Loucy (cell line): ENCODE measurements around the gene DENND4A.
"Not testable (repeated sequence)": the region's sequence is repeated elsewhere in the genome, so short reads cannot be mapped to it uniquely, and the experiment has no call there.

Source experiments
- H2AFZ ChIP-seq: fragments of 200-600 bp; sonication (generic); 2 replicates; pipeline ENCODE4 v1.6.0; 2016; ENCODE audit warnings: antibody characterized with exemption, mild to moderate bottlenecking, low read length, moderate library complexity
- H3F3A ChIP-seq: fragments of 200-600 bp; 2 replicates; pipeline ENCODE4 v1.6.0; 2016; ENCODE audit warnings: antibody characterized with exemption, low read depth, mild to moderate bottlenecking
- H3K27me3 ChIP-seq: fragments of 200-600 bp; sonication (generic); 2 replicates; pipeline ENCODE4 v1.6.1; 2014; ENCODE audit warnings: low read length, mild to moderate bottlenecking; ENCODE audit not compliant: insufficient read depth, poor library complexity, severe bottlenecking
- H3K36me3 ChIP-seq: fragments of 200-600 bp; sonication (generic); 2 replicates; pipeline ENCODE4 v1.6.1; 2016; ENCODE audit warnings: low read length; ENCODE audit not compliant: insufficient read depth
- H3K4me1 ChIP-seq: fragments of 200-600 bp; sonication (generic); 2 replicates; pipeline ENCODE4 v1.5.1; 2014; ENCODE audit warnings: low read length, mild to moderate bottlenecking; ENCODE audit not compliant: insufficient read depth, poor library complexity, severe bottlenecking
- H3K4me2 ChIP-seq: fragments of 200-600 bp; sonication (generic); 2 replicates; pipeline ENCODE4 v1.6.0; 2014; ENCODE audit warnings: antibody characterized with exemption, low read length, low read depth, mild to moderate bottlenecking; ENCODE audit not compliant: poor library complexity, severe bottlenecking
- H3K4me3 ChIP-seq: fragments of 200-600 bp; sonication (generic); 2 replicates; pipeline ENCODE4 v1.5.1; 2014; ENCODE audit warnings: low read length, mild to moderate bottlenecking, mixed read lengths; ENCODE audit not compliant: poor library complexity, severe bottlenecking
- H3K79me2 ChIP-seq: fragments of 200-600 bp; sonication (generic); 2 replicates; pipeline ENCODE4 v1.6.1; 2014; ENCODE audit warnings: low read length; ENCODE audit not compliant: insufficient read depth
- H3K9ac ChIP-seq: fragments of 200-600 bp; sonication (generic); 2 replicates; pipeline ENCODE4 v1.6.0; 2014; ENCODE audit warnings: mild to moderate bottlenecking, low read depth, low read length, moderate library complexity; ENCODE audit not compliant: poor library complexity, severe bottlenecking
- H3K9me2 ChIP-seq: fragments of 200-600 bp; sonication (generic); replicated peaks from 2 replicates; pipeline ENCODE4 v1.6.1; 2016; ENCODE audit warnings: low read depth, low read length, mixed read lengths
- H3K9me3 ChIP-seq: fragments of 200-600 bp; sonication (generic); 2 replicates; pipeline ENCODE4 v1.6.1; 2014; ENCODE audit warnings: mild to moderate bottlenecking, antibody characterized with exemption, low read length, low read depth; ENCODE audit not compliant: insufficient read depth
- H4K20me1 ChIP-seq: fragments of 200-600 bp; sonication (generic); 2 replicates; pipeline ENCODE4 v1.6.0; 2014; ENCODE audit warnings: antibody characterized with exemption, low read length, mild to moderate bottlenecking; ENCODE audit not compliant: insufficient read depth, poor library complexity, severe bottlenecking
- CTCF ChIP-seq: fragments of 200-600 bp; sonication (generic); conservative IDR thresholded peaks from 2 replicates; pipeline ENCODE4 v1.5.1; 2014; ENCODE audit warnings: mild to moderate bottlenecking, antibody characterized with exemption, low read length
- EZH2phosphoT487 ChIP-seq: fragments of 200-600 bp; IDR thresholded peaks from 2 replicates; pipeline ENCODE4 v1.6.1; 2018; ENCODE audit warnings: antibody characterized with exemption, mild to moderate bottlenecking, moderate library complexity, borderline replicate concordance

DENND4A gene

GRCh38 chr15:65787260-65787659 is 4.8 kb downstream of the DENND4A start:
- H3K4me1 ChIP-seq = peaks cover 27% of the 10 kb centered on the region
- no peaks in the 10 kb centered on the region for H3K27me3 ChIP-seq
- no peaks in the 10 kb centered on the region for H3K9me2 ChIP-seq
- H2AFZ ChIP-seq = no peak overlapping the region
- peaks cover 9% of the 10 kb centered on the region for H4K20me1 ChIP-seq
- H3K9me3 ChIP-seq = no peaks in the 10 kb centered on the region
- H3K4me2 ChIP-seq = peak overlapping the region; percentile 58
- no peak for TF ChIP-seq EZH2phosphoT487
- no peak for TF ChIP-seq CTCF
- peaks cover 52% of the 10 kb centered on the region for H3K79me2 ChIP-seq
- H3F3A ChIP-seq = no peaks in the 10 kb centered on the region
- H3K4me3 ChIP-seq = peak overlapping the region; percentile 34
- H3K36me3 ChIP-seq = no peaks in the 10 kb centered on the region
- no peak overlapping the region for H3K9ac ChIP-seq

GRCh38 chr15:65785151-65785550 is 6.9 kb downstream of the DENND4A start:
- peaks cover 38% of the 10 kb centered on the region for H3K79me2 ChIP-seq
- H3K4me1 ChIP-seq = peaks cover 16% of the 10 kb centered on the region
- no peaks in the 10 kb centered on the region for H3K36me3 ChIP-seq
- H3K4me2 ChIP-seq = no peak overlapping the region
- H4K20me1 ChIP-seq = peaks cover 5% of the 10 kb centered on the region
- no peak overlapping the region for H3K9ac ChIP-seq
- no peak overlapping the region for H2AFZ ChIP-seq
- H3K27me3 ChIP-seq = no peaks in the 10 kb centered on the region
- no peaks in the 10 kb centered on the region for H3F3A ChIP-seq
- TF ChIP-seq EZH2phosphoT487 = no peak
- H3K9me2 ChIP-seq = no peaks in the 10 kb centered on the region
- no peak overlapping the region for H3K4me3 ChIP-seq
- H3K9me3 ChIP-seq = no peaks in the 10 kb centered on the region

GRCh38 chr15:65783872-65784271 is 8.2 kb downstream of the DENND4A start:
- H3K79me2 ChIP-seq = peaks cover 26% of the 10 kb centered on the region
- no peaks in the 10 kb centered on the region for H3K36me3 ChIP-seq
- no peaks in the 10 kb centered on the region for H3K9me2 ChIP-seq
- H3K27me3 ChIP-seq = no peaks in the 10 kb centered on the region
- no peak for TF ChIP-seq CTCF
- no peak for TF ChIP-seq EZH2phosphoT487
- H3F3A ChIP-seq = no peaks in the 10 kb centered on the region
- H2AFZ ChIP-seq = no peak overlapping the region
- no peak overlapping the region for H3K9ac ChIP-seq
- H3K4me2 ChIP-seq = no peak overlapping the region
- no peak overlapping the region for H3K4me3 ChIP-seq
- no peaks in the 10 kb centered on the region for H4K20me1 ChIP-seq
- no peaks in the 10 kb centered on the region for H3K9me3 ChIP-seq
- peaks cover 9% of the 10 kb centered on the region for H3K4me1 ChIP-seq

- Histone ChIP-seq H3K9ac (no peak overlapping the region), H3K4me2 (no peak overlapping the region), H3K27me3 (no peaks in the 10 kb centered on the region), H3K79me2 (peaks cover 26% of the 10 kb centered on the region), H3K4me1 (peaks cover 15% of the 10 kb centered on the region), H3K4me3 (no peak overlapping the region), H3K9me2 (no peaks in the 10 kb centered on the region), H3F3A (no peaks in the 10 kb centered on the region), H3K9me3 (no peaks in the 10 kb centered on the region), H3K36me3 (no peaks in the 10 kb centered on the region), H4K20me1 (no peaks in the 10 kb centered on the region), H2AFZ (no peak overlapping the region)
- TF ChIP-seq CTCF (no peak), EZH2phosphoT487 (no peak)
Observed at GRCh38 chr15:65782096-65782495, 10.0 kb downstream of the DENND4A start.

GRCh38 chr15:65778701-65779100 is 13.4 kb downstream of the DENND4A start:
- not testable (repeated sequence) for H3K9ac ChIP-seq, H3K27me3 ChIP-seq, H2AFZ ChIP-seq, H4K20me1 ChIP-seq, H3K9me2 ChIP-seq, H3K4me3 ChIP-seq, H3F3A ChIP-seq, H3K36me3 ChIP-seq, H3K9me3 ChIP-seq
- H3K4me1 ChIP-seq = peaks cover 16% of the 10 kb centered on the region
- peak overlapping the region; percentile 42 for H3K4me2 ChIP-seq
- H3K79me2 ChIP-seq = peaks cover 15% of the 10 kb centered on the region
